ENCODE results near the gene FERMT1. TPM values are rescaled to one million over a fixed set of nuclear protein-coding genes. Genes with fewer than 3 reads are reported as not detected.

The FERMT1 gene
- total RNA-seq, 3 donors from 2014 or later, result 17.4 to 102 (median 54.1) TPM

- ATAC-seq (no peak), DNase-seq (no peak)
- TF ChIP-seq CTCF (IDR thresholded peaks at IDR 0.05), result no peak
- Histone ChIP-seq H3K4me3 (no peak overlapping the region), H3K36me3 (ENCODE audit: low read depth) (no peaks in the 10 kb centered on the region), H3K4me1 (ENCODE audit: low read depth) (no peaks in the 10 kb centered on the region), H3K9me3 (no peaks in the 10 kb centered on the region)
- intact Hi-C loops (cut with DNase I, micrococcal nuclease), result no loop called here
These were observed 62.6 kb downstream of the FERMT1 start for GRCh38 chr20:6060213-6060612.

GRCh38 chr20:6058684-6059295 is 64.0 kb downstream of the FERMT1 start:
- ATAC-seq (peak; percentile 52), DNase-seq (no peak)
- no peak for TF ChIP-seq CTCF (IDR thresholded peaks at IDR 0.05)
- Histone ChIP-seq H3K4me3 (no peak overlapping the region), H3K36me3 (ENCODE audit: low read depth) (no peaks in the 10 kb centered on the region), H3K9me3 (no peaks in the 10 kb centered on the region), H3K4me1 (ENCODE audit: low read depth) (no peaks in the 10 kb centered on the region)
- intact Hi-C loops (cut with DNase I, micrococcal nuclease), result no loop called here

GRCh38 chr20:6057691-6058090 is 65.1 kb downstream of the FERMT1 start:
- no peak for ATAC-seq
- DNase-seq, result no peak
- no peaks in the 10 kb centered on the region for H3K9me3 ChIP-seq
- no peak overlapping the region for H3K4me3 ChIP-seq
- no peak for TF ChIP-seq CTCF (IDR thresholded peaks at IDR 0.05)
- no peaks in the 10 kb centered on the region for H3K4me1 ChIP-seq (ENCODE audit: low read depth)
- intact Hi-C loops (cut with DNase I, micrococcal nuclease), result no loop called here
- no peaks in the 10 kb centered on the region for H3K36me3 ChIP-seq (ENCODE audit: low read depth)

GRCh38 chr20:6057139-6057538 is 65.7 kb downstream of the FERMT1 start:
- DNase-seq (no peak), ATAC-seq (no peak)
- no peak overlapping the region for H3K4me3 ChIP-seq
- no peaks in the 10 kb centered on the region for H3K9me3 ChIP-seq
- H3K36me3 ChIP-seq (ENCODE audit: low read depth), result no peaks in the 10 kb centered on the region
- TF ChIP-seq CTCF (IDR thresholded peaks at IDR 0.05), result no peak
- peaks cover 2% of the 10 kb centered on the region for H3K4me1 ChIP-seq (ENCODE audit: low read depth)
- intact Hi-C loops (cut with DNase I, micrococcal nuclease), result no loop called here

- intact Hi-C loops (cut with DNase I, micrococcal nuclease), result no loop called here
- no peaks in the 10 kb centered on the region for H3K9me3 ChIP-seq
- DNase-seq, result no peak
- no peaks in the 10 kb centered on the region for H3K36me3 ChIP-seq (ENCODE audit: low read depth)
- no peak for TF ChIP-seq CTCF (IDR thresholded peaks at IDR 0.05)
- H3K4me1 ChIP-seq (ENCODE audit: low read depth), result peaks cover 2% of the 10 kb centered on the region
- no peak overlapping the region for H3K4me3 ChIP-seq
- no peak for ATAC-seq
These were observed 66.8 kb downstream of the FERMT1 start for GRCh38 chr20:6055981-6056569.
